ENCODE data around the gene SGMS1.
"Not testable (repeated sequence)": the region's sequence is repeated elsewhere in the genome, so short reads cannot be mapped to it uniquely, and the experiment has no call there.

SGMS1 gene

GRCh38 chr10:50554376-50554994, 69.3 kb downstream of the SGMS1 start:
- no peak for DNase-seq

- DNase-seq: peak in 2 of 5 donors; percentile 13 to 39
Measured at GRCh38 chr10:50552771-50553535, 70.8 kb downstream of the SGMS1 start.

DNA sequence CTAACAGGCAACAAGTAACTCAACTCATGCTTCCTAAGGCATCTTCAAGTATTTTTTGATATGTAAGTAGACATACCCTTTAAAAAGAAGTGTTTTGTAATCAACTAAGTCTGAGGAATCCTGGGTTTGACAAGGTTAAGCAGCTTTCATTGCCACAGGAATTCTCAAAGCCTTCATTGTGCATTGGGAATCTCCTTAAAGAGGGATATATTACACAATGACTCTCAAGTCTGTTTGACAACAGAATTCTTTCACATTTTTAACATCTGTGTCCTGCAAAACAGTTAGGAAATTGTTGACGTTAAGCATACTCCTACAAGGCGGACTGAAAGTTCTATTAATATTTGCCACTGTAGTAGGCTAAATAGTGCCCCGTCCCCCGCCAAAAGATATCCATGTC, 71.4 kb downstream of the SGMS1 start:
- DNase-seq: no peak

- no peak for DNase-seq
Measured at GRCh38 chr10:50551894-50552293, 71.9 kb downstream of the SGMS1 start.

DNA sequence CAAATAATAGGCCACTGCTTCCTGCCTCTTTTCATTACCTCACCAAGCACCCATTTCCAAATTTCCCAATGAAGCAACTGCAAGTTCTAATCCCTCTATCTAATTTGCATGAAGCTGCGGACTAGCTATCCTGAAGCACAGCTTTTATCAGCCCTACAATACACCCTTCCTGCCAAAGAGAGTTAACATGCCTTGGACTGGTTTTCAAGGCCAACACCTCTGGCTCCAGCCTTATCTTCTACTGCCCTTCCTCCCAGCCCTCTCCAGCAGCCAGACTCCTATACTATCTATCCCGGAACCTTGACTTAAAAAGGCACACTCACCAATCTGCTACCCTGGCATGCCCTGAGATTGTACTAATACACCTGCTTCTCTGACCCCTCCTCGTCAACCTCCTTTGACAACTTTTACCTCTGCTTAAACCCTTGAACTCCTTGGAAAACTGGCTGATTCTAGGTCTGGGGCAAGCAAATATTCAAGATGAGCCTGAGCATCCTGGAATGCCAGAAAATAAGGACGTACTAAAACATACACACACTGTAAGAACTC, 73.4 kb downstream of the SGMS1 start:
- DNase-seq: no peak

GRCh38 chr10:50549186-50549585, 74.6 kb downstream of the SGMS1 start:
- not testable (repeated sequence) for DNase-seq

GRCh38 chr10:50548481-50548880, 75.3 kb downstream of the SGMS1 start:
- not testable (repeated sequence) for DNase-seq

GRCh38 chr10:50546287-50546686, 77.5 kb downstream of the SGMS1 start:
- DNase-seq: not testable (repeated sequence)

DNA sequence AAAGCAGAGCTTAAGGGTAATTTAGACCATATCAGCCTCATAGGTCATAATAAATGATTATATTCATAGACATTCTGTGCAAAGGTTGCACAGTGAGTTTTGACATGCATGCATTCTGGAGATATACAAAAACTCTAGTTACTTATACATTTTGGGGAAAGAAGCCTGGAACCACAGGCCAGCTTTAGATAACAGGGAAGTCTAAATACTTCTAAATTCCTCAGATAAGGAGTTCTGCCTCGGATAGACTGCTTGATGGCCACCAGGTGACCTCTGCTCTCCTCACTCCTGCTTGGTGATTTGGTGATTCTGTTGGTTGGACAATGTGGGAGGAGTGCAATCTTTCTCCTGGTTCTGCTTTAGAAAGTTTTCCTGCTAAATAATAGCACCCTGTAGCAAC, 77.9 kb downstream of the SGMS1 start:
- no peak for DNase-seq

DNA sequence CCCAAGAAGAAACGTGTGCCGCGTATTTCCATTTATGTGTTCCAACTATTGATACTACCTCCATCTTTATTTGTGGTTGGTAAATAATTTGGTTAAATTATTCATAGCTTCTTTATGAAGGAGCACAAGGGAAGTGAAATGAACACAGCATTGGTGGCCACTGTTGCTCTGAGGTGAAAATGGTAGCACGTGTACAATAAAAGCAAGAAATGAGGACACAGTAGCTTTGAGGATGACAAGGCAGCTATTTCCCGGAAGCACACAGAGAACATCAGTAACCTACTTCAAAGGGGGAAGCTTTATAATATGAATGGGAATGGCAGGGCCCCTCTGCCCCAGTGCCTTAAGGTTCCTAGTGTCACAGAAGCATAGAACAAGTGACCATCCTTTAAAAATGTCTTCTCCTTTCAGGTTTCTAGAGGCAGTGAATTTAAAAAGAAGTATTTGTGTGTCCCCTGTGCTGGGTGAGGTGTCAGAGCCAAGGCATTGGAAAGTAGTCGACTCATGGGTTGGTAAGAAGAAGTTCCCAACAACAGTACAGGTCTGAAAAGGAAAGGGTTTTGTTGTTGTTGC, 78.8 kb downstream of the SGMS1 start:
- DNase-seq: peak in 1 of 5 donors; percentile 58

DNA sequence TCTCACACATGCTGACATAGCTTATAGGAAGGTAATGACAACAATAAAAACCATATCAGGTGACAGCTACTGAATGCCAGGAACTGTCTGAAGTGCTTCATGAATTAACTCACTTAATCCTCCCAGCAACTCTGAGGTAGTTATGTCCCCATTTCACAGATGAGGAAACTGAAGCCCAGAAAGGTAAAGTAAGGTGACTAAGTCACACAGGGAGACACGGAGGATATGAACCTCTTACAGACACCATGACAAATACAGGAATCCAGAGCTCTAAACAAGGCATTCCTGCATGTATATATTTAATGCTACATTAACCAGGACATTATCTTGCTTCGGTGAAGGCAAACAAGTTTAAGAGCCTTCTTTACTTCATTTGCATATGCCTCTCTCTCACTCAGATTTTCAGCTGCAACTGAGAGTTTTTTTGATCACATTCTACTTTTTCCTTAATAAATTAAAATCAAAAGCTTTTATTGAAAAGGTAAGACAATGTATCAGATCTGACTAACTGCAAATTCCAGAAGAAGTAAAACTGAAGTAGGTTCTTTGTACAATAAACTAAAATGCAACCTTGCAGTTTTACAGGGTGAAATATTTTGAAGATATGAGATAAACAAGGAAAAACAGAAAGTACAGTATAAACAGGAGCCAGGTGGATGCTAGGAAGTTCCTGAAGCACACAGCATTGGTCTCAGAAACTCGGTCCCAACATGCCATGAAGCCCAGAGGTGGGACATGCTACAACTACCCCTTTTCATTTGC, 79.5 kb downstream of the SGMS1 start:
- DNase-seq: no peak

DNA sequence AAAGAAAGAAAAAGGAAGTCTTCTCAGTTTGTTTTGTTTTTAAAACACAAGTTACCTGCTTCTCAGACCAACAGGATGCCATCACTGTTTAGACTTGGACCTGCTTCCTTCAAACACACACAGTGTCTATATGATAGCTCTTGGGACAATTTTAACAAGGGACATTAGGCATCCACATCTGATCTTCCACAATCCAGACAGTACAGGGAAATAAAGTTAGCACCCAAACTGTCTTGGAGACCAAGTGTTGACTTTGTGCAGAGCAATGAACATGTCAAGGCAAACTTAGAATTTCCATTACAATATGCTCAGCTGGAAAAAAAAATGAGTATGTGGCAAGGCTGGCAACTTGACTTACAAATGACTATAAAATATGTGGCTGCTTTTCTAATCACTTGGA, 80.9 kb downstream of the SGMS1 start:
- DNase-seq: no peak

DNA sequence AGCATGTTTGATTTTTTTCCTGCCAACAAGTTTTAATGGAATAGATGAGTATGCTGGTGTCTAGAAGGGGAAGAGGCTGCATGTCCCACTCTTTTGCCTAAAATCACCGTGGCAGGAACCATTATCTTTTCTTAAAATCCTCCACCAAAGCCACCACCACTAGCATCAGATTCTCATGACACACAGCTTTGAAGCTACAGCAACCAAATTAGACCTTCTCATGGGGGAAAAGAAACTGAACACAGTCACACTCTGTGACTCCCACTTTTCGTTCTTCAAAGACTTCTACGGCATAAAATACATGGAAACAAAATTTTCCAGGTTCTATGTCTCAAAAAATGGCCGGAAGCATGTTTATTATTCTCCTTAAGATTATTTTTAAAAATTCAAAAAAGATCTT, 81.8 kb downstream of the SGMS1 start:
- DNase-seq: no peak

GRCh38 chr10:50541317-50541716, 82.4 kb downstream of the SGMS1 start:
- no peak for DNase-seq

DNA sequence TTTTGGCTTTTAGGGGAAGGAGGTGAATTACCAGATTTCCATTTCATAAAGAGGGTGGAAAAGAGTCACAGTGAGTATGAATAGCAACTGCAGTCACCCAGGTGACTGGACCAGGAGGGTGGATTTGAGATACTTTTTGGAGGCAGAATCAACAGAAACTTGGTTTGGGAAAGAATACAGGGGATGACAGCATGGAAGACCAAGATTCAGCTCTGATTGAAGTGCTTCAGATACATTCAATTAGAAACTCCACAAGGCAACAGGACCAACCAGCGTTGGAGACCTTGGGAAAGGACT, 83.0 kb downstream of the SGMS1 start:
- DNase-seq: no peak

DNA sequence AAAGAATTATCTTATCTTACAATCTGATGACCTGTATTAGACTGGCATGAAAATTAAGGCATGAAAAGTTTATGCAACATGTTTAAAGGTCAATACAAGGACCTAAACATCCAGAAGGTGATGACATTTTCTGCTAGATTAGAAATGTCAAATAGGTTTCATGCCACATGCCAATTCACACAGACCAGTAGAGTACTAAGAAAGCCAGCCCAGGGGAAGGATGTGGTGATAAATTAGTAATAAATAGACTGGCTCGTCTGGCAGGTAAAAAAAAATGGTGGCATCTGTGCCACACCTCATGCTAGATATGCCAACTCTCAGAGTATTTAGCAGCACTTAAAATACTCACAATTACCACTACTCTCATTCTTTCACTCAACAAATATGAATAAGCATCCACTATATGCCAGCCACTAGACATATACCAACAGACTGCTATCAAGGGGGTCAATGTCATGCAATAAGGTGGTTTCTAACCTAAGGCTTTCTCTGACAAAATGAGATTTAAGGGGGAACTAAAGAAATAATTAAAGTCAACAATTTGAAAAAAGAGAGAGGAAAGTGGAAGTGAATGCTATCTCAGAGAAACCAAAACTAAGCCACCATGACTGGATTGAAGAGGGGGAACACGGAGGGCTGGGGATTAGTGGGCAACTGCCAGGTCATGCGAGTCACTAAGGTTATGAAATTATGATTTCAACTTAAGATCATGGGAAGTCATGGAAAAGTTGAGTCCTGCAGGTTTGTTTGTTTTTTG, 83.5 kb downstream of the SGMS1 start:
- peak in 1 of 5 donors; percentile 79 for DNase-seq

DNA sequence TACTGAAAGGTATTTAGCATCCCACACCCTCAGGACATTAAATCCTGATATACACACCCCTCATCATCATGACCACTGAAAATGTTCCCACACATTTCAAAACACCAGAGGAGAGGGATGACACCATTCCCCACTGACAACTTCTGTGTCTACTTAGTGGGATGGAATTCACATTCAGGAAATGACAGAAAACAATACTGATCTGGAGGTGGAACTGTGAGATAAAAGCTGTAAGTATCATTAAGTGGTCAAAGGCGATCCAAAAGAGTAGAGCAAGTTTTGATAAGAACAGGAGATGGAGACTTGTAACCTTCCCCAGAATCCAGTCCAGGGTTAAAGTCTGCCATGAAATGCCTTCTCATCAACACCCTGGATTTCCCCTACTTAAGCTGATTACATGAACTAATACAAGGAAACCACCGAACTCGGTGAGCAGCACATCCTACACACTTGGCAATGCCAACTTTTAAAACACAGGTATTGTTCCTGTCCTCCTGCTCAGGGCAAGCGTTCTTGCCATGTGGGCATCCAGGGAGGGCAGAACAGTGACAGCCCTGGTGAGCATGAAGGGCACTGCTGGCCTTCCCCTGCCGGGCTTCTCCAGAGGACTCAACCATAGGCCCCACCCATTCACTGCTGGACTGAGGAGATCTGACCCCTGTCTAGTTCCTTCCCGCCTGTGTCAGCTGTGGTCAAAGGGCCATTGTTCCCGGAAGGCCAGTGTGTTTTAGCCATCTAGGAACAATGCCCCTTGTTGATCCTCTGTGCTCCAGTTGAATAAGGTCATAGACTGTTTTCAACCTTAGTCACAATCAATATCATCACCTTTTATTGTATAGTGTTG, 85.0 kb downstream of the SGMS1 start:
- DNase-seq: peak in 1 of 5 donors; percentile 56

- DNase-seq: no peak
Measured at GRCh38 chr10:50536617-50537240, 87.0 kb downstream of the SGMS1 start.

DNA sequence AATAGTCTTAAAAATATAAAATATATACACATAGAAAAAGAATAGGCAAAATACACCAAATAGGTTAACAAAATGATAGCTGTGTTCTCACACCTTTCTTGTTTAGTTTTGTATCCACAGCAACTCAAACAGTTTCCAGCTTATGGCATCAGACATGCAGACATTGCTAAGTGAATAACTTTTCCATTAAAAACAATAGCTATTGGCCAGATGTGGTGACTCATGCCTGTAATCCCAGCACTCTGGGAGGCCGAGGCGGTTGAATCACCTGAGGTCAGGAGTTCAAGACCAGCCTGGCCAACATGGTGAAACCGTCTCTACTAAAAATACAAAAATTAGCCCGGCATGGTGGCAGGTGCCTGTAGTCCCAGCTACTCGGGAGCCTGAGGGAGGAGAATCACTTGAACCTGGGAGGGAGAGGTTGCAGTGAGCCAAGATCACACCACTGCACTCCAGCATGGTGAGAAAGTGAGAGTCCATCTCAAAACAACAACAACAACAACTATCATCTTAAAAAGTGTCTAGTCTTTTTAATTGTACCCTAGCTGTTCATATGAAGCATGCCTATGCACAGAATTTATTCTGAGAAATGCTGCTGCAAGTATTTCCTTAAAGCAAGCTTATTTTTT, 88.9 kb downstream of the SGMS1 start:
- DNase-seq: not testable (repeated sequence)

DNA sequence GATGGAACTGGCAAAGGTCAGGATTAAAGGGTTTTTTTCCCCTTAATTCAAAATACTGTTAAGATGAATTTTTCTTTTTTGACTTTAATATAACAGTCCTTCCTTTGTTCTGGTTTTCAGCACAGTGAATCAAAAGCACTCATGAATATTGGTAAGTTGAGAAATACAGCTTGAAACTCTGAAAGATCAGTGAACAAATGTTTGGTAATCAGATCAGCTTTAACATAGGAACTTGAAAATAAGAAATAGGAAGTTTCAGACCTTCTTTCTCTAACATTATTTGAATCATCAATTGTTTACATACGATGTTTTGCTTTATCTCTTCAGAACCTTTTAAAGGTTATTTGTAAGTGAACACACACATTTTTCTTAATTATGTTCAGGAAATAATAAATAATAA, 90.5 kb downstream of the SGMS1 start:
- DNase-seq: no peak
